GM18909 (cell line): ENCODE results near the gene SORCS2.

Source experiments
- ATAC-seq: cut with Tn5 transposase; IDR thresholded peaks from one replicate; pipeline ENCODE4 v1.9.1; 2021; ENCODE audit warnings: mild to moderate bottlenecking; ENCODE audit not compliant: unreplicated experiment, poor library complexity

SORCS2 gene

DNA sequence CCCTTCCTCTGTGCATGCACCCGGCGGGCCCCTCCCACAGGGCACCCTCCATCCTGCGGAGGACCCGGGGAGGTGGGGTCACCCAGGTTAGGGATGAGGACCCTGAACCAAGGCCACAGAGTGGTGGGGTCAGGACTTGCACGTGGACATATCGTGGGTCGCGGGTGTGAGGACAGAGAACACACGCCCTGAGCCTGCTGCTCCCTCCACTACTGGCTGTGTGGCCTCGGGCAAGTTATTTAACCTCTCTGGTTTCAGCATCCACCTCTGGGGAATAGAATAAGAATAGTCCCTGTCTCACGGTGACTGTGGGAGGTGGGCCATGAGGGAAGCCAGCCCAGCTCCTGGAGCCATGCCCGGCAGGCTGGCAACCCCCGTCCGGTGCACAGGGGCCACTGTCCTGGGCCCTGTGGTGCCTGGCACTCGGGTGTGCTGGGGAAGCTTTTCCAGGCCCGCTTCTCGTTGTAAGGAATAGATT is 237.3 kb downstream of the SORCS2 start:
- ATAC-seq, result no peak

DNA sequence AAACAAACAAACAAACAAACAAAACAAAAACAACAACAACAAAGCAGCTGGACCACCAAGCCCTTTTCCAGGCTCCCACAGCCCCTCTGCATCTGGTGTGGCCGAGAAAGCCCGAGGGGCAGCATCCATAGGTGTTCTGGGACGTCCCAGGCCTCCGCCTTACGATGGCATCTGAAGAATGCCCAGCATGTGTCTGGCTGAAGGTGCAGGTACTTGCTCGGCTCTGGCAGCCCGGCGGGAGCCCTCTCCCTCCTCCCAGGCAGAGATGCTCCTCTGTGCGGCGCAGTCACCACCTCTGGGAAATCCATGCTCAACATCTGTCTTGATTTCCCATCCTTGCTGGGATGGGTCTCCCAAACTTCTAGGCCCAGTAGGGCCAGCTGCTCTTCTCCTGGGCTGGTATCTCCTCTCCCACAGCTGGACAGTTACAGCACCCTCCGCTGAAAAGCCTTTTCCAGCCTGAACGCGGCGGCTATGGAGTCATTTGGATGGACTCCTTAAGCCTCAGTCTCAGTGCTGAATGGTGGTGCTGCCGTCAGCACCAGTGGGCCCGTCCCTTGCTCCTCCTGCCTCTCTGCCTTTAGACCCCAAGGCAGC is 238.1 kb downstream of the SORCS2 start:
- no peak for ATAC-seq

DNA sequence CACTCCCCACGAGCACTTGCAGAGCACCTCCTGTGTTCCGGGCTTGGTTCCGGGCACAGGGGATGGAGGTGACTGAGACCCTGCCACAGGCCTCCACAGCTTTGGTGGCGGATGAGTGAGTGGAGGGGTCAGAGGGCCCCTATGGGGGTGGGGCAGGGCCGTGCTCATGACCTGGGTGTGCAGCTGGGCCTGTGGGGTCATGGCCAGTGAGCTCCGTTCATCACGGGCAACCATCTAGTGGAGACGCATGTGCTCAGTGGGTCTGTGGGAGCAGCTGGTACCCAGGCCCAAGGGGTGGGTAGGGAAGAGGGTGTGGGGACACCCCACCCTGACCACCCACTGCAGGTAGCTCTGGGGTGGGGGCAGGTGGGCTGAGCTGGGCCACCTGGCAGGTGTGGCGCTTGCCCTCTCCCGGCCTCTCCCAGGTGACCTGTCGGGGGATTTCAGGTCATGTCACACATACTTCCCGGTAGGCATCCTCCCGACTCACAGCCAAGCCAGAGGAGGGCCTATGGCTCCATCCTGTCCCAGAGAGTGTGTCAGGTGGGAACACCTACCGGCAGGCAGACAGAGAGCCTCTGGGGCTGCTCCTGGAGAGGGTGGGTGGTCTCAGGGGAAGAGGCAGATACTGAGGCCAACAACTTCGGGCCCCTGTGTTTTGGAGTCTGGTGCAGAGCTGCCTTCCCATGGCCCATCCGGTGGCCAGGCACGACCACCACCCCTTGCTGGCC is 238.8 kb downstream of the SORCS2 start:
- ATAC-seq, result no peak

DNA sequence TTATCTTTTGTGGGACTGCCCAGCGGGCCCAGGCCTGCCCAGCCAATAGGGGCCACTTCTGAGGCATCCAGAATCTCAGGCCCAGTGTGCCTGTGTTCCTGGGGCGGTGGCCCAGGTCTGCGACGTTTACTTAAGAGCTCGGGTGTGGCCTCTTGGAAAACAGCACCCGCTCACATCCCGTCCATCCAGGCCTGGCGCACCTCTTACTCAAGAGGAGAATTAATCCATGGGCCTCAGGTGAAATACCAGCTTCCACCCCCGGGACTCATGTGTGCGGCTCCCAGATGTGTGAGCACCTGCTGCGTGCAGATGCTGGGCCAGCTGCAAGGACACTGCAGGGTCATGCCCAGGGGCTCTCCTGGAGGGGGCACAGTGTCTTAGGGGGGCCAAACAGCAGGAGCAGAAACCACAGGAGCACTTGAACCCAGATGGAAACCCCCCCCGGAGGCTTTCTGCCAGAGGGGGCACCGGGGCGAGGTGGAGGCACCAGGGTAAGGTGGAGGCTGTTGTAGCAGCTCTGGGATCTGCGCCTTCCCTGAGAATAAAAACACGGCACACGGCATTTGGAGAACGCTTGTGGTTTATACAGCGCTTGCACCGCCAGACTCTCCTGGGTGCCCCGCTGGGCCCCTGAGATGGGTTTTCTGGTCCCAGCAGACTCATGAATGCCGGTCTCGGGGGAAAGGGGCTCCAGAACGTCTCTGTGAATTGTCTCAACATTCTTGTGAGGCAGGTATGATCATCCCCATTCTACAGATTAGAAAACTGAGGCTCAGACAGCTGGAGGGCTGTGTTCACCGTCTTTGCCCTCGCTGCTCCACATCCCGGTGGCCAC is 239.6 kb downstream of the SORCS2 start:
- ATAC-seq, result no peak

DNA sequence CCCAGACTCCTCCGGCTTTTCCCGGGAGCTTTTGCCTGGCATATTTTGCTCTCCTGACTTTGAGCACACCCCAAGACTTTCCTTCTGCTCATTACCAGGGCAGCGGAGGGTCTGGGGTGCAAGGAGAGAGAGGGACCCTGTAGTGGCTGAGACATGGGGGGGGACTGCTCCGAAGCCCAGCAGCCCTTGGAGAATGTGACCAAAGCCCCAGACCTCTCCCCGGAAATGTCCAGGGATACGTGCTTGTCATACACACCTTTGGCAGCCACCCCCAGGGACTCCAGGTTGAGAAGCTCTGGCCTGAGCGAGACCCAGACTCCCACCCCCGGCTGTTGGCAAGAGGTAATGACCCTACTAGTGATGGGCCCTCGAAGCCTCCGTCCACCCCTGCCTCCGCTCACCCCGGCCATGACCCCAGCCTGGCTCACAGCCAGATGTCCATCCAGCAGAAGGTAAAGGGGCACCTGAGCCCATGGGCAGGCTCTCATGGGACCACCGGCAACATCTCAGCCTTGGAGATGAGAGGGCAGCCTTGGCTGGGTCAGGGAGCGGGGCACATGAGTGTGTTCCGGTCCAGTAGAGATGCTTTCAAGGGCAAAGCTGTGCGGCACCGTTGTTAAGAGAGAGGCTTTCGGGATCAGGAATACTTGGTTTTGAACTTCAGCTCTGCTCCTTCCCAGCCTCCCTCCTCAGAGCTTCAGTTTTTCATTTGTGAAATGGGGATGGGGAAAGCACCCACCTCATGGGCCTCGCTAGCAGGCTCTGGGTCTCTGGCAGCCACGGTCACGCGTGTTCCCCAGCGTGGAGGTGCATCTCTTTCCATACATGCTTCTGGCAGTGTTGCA is 240.4 kb downstream of the SORCS2 start:
- no peak for ATAC-seq

DNA sequence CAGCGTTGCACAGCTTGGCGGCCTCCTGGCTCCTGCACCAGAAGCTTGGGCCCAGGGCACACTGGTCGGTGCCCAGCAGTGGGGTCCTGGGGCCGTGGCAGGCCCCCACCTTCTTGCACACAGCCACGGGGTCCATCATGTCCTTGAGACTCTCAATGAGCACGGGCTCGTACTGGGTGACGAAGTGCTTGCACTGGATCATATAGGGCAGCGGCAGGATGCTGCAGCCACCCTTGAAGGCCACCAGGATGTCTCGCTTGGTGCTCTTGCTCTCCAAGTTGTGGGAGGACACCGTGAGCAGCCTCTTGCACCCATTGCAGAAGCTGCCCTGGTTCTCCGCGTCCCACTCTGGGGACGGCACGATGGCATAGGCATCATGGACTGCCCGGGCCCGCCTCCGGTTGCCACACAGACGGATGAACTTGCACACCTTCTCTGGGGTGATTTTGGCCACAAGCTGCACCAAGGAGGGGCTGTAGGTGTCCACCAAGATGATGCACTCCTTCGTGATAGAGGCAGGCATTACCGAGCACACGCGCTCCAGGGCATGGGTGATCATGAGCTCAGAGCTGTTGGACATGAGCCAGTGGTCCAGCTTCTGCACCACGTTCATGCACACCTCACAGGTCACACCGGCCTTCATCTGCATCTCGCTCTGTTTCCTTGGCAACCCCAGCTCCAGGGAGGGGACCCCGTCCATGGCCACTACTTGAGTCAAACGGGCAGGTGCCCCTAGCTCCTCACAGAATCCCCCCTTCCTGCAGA is 241.2 kb downstream of the SORCS2 start:
- no peak for ATAC-seq

DNA sequence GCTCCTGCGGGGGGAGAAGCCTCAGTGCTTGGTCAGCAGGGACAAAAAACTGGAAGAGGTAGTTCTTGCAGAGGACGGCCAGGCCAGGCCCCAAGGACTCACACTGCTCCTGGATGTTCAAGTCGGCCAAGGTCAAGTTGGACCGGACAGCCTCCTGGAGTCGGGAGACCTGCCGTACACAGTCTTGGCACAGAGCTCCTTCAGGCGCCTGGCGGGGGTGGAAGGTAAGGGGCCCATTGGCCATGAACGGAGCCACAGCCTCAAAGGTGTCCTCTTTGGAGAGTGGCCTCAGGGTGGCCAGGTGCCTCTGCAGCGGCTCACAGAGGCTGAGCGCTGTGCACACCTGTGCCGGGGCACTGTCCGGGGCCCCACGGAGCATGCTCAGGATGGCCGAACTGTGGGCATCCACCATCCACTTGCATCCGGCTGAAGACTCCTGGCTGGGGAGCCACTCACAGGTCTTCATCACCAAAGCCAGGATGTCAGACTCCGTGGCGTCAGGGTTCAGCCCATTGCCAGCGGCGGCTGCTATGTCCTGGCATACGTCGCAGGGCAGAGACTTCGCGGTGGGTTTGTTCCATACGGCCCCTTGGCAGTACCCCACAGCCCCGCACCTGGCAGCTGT is 241.9 kb downstream of the SORCS2 start:
- ATAC-seq, result no peak

DNA sequence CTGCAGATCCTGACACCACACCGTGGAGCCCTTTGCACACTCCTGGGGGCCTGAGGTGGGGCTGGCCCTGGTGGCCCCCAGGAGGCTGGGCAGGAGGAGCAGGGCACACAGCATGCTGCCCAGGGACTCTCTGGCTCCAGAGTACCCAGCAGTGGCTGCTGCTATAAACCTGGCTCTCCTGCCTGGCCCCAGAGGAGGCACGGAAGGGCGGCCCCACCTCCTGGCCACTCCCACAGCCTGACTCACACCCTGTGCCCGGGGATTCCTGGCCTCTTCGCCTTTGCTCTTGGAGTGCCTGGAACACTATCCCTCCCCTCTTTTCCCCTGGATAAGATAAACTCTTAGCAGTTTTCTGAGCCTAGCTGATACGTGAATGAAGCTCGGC is 242.4 kb downstream of the SORCS2 start, which contains the start of gene PSAPL1:
TSS of gene PSAPL1 (minus strand) at position 165 of the 385 bp plus-strand sequence. CDS start at position 114, 51 bp downstream.
- no peak for ATAC-seq

DNA sequence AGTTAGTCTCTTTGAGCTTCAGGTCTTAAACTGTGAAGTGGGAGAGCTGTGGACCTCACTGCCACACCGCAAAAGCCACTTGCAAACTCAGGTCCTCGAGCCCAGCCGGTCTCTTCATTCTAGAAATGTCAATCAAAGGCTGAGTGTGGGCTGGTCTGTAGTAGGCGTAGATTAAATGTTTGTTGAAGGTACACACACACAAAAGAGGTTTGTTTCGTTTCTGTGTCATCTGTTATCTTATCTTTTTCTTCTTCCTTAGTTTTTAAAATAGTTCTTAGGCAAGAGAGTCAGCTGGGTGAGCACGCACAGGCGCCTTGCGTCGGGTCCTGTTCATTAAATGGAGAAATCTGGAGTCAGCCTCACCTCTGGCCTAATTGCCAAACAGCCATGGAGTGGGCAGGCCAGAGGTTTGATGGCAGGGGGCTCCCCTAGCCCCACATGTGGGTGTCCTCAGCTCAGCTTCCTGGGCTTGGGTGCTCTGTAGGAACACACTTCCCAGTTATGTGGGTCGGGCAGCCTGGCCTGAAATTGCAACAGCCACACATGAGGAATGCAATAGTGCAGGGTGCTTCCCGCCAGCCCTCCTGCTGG is 243.2 kb downstream of the SORCS2 start:
- no peak for ATAC-seq

DNA sequence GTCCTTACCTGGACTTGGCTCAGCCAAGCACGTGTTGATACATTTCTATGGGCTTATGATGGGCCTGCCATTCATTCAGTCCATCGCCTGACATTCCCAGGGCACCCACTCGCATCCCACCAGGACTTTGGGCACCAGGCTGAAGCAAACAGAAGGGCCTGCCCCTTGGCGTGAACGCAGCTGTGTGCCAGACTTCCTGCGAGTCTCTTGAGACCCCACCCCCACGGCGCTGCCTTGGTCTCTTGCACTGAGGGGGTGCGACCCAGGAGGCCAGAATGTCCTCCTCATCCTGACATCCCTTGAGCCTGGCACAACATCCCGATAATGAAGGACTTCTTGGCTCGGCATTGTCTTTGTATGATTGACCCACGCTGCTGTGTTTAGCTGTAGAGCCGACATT is 243.9 kb downstream of the SORCS2 start:
- no peak for ATAC-seq

DNA sequence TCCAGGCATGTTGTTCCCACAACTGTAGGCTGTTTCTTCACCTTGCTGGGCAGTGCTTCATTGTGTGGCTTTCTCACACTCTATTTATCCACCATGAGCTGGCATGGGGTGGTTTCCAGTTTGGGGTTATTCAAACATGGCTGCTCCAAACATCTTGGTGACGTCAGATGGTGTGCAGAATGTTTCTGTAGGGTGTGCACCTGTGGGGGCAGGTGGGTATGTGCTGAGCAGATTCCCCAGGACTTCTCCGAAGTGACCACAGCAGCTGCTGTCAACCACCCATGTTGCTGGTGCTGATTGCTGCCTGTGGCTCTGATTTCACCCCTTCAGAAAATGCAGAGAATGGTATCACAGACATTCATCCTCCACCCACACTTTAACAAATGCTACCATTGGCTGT is 247.4 kb downstream of the SORCS2 start:
- ATAC-seq, result no peak

DNA sequence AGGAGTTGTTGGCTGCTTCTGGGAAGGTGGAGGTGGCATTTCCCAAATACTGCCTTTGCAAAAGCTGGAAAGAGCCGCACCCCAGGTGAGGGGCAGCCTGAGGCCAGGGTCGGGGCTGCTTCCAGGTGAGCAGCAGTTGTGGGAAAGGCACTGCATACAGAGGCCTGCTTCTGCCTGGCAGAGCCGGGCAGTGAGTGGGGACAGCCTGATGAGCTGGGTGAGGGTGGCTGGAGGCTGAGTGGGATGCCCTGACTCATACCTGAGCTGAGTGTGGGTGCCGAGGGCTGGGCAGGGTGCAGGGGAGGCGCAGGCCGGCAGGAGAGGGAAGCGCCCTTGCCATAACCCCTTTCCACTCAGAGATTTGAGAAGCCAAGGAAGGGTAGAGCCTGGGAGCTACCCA is 248.9 kb downstream of the SORCS2 start:
- ATAC-seq, result no peak

DNA sequence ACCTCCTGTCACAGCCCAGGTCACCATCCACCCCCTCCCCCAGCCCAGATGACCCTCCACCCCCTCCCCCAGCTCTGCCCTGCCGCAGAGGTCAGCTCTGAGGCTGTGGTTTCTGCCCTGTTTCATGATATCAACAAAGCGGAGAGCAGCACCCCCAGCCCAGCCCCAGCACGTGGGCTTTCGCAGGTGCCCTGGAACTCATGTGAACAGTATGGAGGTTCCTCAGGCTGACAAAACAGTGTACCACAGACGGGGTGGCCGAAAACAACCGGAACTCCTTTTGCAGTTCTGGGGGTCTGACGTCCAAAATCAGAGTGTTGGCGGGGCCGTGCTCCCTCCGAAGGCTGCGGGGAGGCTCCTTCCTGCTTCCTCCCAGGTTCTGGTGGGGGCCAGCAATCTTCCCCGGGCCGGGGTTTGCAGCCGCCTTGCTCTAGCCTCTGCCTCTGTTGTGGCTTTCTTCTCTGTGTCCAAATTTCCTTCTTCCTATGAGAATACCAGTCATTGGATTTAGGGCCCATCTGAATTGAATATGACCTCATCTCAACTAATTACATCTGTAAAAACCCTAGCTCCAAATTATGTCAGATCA is 250.3 kb downstream of the SORCS2 start:
- no peak for ATAC-seq

DNA sequence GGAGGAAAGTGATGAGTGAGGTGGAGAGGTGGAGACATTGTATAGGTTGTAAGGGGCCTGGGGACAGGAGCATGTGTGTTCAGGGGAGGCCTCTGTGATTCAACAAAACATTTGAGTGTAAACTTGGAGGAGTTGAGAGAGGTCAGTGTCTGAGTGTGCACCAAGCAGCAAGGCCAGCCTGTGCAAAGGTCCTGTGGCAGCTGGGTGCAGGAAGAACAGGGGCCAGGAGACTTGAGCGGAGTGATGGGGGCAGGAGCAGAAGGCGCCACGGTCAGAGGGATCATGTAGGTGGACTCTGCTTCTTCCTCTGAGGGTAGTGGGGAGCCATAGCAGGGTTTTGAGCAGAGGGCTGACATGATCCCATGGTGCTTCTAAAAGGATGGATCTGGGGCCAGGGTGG is 252.0 kb downstream of the SORCS2 start:
- ATAC-seq, result no peak

DNA sequence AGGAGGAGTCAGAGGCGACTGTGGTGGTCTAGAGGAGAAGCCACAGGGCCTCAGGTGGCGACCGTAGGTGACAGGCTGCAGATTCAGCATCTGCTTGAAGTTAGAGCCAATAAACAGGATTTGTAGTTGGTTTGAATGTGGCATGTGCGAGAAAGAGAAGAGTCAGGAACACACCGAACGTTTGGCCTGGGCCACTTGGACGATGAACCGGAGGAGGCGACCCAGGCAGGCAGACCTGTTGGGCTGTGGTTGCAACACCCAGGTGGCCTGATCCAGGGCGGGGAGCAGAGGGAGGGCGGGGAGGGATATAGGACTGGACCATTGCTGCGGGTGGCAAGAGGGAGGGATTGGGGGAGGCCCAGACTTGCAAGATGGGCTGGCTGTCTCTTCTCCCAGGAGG is 252.4 kb downstream of the SORCS2 start:
- ATAC-seq, result no peak

DNA sequence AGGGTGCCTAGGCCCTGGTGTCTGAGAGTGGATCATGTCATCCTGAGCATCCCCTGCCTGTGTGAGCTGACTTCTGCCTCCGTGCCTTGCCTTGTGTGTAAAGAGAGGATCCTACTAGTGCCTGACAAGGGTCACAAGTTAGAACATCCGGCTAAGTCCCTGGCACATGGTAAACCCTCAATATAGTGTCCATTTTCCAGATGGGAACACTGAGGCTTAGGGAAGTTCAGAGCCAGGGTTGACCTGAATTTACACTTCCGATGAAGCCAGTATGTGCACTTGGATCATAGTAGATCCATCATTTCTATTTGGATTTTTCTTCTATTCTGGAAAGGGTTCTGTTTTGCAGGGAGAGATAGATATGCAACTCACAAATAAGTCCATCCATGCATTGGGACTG is 254.9 kb downstream of the SORCS2 start:
- no peak for ATAC-seq

DNA sequence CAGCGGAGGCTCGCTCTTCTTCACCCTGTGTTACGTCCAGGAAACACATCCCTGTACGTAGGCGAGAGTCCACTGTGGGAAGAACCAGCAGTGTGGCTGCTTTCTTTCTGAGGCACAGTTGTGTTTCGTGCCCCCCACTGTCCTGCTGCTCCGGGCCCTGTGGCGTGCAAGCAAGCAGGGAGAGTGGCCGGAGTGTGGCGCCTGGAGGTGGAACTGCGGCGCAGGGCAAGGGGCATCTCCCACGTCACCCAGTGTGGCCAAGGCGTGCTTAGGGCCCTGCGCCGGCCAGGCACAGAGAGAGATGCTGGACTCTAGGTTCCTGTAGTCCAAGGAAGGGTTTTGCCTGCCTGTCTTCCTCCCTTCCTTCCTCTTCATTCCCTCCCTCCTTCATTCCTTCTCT is 255.7 kb downstream of the SORCS2 start:
- no peak for ATAC-seq

DNA sequence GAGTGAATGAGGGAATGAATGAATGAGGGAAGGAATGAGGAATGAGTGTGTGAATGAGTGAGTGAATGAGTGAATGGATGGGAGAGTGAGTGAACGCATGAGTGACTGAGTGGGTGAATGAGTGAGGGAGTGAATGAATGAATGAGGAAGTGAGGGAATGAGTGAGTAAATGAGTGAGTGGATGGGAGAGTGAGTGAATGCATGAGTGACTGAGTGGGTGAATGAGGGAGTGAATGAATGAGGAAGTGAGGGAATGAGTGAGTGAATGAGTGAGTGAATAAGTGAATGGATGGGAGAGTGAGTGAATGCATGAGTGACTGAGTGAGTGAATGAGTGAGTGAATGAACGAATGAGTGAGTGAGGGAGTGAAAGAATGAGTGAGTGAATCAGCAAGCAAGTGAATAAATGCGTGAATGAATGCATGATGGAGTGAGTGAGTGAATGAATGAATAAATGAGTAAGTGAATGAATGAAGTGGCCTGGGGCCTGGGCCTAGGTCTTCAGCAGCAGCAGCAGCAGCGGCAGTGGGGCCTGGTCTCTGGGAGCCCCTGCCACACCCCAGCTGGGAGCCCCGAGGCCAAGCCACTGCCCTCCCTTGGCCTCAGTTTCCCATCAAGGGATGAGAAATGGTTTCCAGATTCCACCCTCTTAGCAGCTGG is 258.6 kb downstream of the SORCS2 start:
- ATAC-seq, result no peak
